Caki2 (cell line): ENCODE data around the gene MIB2. TPM values are rescaled to one million over a fixed set of nuclear protein-coding genes. Genes with fewer than 3 reads are reported as not detected.

Source experiments
- DNase-seq: peaks from one replicate; pipeline ENCODE4 v3.0.0-alpha.2; 2015; ENCODE audit warnings: low read depth
- in situ Hi-C: cut with HindIII; loops from 2 replicates; pipeline ENCODE4 v1.10.0; 2016; ENCODE audit warnings: low sequenced_read_pairs, low pct_unique_long_range_greater_than_20kb, mixed read lengths
- total RNA-seq: library from RNA; depleted of rRNA; stranded (reverse); fragments of >200 nt; shearing (Covaris generic); gene quantifications from 2 replicates; pipeline ENCODE4 v1.2.3, GENCODE V29; 2014; ENCODE audit warnings: low replicate concordance

The MIB2 gene
- total RNA-seq, 1 experiment from 2014 or later: 49.0 TPM

DNA sequence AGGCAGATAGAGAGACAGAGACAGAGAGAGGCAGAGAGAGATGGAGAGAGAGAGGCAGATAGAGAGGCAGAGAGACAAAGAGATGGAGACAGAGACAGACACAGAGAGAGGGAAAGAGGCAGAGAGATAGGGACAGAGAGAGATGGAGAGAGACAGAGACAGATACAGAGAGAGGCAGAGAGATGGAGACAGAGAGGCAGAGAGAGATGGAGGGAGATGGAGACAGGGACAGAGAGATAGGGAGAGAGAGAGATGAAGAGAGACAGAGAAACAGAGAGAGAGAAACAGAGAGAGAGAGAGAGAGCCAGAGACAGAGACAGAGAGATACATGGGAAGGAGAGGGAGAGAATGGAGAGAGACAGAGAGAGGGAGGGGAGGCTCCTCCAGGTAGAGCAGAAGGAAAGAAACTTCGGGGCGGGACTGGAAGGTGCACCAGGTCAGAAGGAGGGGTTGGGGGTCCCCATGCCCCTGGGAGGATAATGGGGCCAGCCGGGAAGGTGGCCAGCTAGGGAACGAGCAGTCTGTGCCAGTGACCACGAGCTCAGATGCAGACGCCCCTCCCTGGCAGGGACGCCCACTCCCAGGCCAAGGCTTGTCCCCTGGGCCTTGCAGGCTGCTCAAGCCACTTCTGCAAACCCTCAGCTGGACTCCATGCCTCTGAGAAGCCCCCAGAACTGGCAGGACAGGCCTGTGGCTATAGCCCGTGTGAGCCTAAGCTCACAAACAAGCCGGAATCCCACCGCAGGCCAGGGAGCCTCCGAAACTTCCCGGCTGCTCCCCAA is 18.6 kb upstream of the MIB2 start:
- in situ Hi-C loops: no loop called here
- DNase-seq: no peak

DNA sequence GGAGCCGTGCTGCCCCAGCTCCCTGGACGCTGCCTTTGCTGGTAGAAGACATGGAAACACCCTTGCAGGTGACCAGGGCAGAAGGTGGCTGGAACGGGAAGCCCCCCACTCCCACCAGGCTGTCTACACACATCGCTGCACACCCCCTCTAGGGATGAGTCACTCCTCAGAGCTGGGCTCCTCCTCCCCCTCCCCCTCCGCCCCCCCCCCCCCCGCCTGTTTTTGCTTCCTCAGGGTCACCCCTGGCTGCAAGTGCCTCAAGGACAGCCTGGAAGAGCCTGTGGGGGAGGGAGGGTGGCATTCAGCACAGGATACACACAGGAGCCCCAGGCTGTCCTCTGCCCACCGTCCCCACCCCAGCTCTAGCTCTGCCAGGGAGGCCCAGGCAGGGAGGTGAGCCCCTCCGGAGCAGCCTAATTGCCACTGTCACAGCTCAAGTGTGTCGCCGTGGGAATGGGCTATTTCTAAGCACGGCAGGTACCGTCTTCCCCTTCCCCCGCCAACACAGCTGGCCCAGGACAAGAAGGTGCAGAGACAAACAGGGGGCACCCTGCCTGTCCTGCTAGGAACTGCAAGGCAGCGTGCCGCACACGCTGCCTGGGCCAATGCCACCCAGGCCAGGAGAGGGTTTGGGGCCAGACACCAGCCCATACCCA is 17.9 kb upstream of the MIB2 start:
- peak; percentile 22 for DNase-seq
- in situ Hi-C loops: no loop called here

DNA sequence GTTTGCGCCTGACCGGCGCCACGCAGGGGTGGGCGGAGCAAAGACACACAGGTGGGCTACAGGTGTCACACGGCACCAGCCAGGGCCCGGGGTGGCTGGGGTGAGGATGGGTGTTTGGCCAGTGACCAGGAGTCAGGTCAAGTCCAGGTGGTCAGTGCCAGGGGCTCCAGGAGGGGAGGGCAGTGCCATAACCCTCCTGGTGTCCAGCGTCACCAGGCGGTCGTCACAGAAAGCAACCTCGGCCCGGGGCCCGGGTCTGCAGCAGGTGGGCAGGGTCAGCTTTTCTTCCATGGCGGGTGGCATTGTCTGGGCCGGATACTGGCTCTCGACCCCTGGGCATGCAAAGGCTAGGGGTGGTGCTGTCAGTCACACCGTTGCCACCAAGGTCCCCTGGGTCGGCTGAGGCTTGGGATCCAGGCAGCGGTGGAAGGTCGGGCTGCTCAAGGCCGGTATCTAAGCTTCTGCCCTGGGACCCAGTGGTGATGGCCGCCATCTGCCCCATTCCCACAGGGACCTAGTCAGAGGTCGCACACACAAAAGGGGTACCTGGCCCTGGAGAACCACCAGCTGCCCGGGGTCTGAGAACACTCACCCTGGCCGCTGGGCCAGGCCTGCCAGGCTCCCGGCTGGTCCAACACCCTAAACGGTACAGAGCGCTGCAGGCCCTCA is 17.1 kb upstream of the MIB2 start:
- in situ Hi-C loops: no loop called here
- no peak for DNase-seq

DNA sequence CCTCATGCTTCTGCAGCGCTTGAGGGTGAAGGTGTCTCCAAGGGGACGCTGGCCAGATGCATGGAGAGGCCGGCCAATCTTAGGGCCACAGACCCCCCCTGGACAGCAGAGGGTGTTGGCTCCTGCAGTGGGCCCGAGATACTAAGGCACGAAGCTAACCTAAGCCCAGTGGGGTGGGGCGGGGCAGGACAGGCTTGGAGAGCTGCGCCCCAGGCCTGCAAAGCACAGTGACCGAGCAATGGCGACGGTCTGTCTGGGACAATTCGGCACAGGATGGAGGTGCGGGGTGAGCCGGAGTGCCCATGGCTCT is 16.6 kb upstream of the MIB2 start:
- in situ Hi-C loops: no loop called here
- no peak for DNase-seq

DNA sequence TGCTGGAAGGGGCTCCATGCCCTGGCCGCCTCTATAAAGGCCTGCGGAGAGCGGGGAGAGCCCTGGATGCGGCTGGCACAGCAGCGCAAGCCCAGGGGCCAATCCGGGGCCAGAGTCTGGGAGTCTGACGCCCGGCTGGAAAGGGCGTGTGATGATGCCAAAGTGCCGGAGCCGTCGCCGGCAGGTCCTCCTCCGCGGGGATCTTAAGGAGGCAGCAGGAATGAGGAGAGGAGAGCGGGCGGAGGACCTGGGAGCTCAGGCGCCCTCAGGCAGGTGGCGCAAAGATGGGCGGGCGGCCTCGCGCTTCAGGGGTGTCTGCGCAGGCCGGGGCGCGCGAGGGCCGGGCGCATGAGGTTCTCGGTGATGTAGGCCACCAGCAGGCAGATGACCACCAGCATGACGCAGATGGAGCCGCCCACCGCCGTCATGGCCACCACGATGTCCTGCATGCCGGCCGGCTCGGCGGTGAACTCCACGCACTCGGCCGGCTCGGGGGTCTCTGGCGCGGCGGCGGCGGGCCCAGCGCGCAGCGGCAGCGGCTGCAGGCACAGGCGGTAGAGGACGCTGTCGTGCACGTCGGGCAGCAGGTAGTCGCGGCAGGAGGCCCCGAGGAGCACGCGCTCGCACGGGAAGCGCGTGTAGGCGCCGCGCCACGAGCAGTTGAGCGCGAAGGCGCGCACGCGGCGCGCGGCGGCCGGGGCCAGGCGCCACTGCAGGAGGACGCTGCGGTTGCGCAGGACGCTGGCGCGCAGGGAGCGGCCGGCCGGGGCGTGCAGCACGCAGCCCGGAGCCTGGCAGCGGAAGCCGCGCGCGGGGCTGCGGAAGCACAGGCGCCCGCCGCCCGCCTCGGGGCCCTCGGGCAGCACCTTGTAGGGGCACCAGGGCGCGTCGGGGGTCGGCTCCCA is 16.0 kb upstream of the MIB2 start:
- DNase-seq: peak; percentile 18
- in situ Hi-C loops: no loop called here

DNA sequence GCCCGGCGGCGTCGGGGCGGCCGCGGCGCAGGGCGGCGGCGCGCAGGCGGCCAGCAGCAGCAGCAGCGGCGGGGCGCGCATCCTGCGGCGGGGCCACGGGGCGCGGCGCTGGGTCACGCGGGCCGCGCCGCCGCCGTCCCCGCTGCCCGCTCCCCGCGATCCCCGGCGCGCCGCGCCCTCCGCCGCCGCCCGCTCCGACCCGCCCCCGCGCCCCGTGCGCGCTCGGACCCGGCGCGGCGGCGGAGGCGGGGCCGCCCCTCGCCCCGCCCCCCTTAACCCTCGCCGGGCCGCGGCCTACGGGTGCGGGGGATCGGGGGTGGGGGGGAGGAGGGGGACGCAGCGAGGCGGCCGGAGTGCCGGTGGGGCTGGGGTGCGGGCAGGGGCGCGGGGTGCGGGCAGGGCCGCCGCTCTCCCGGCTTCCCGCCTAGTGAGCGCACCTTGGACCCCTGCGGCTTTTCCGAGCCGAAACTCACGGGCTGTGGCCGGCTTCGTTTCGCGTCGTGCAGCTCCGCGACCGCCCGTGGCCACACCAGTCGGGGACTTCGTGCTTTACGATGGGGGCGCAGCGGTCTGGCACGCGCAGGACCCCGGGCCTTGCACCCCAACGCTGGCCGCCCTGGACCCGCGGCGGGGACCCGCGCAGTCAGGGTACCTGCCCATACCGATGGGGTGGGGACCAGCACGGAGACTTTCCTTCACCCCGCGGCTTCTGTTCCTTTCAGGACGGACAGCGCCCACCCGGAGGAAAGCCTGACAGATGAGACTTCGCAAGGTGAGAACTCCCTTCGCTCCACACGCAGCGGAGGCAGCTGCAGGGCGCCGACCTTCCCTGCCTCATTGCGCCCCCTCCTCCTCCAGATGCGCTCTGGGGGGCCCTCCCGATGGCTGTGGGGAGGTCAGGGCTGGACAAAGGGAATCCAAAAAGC is 15.1 kb upstream of the MIB2 start, which contains the start of gene FNDC10:
FNDC10 (minus strand) TSS at position 201 of the 926 bp plus-strand sequence; CDS start at position 81, 120 bp downstream.
- in situ Hi-C loops: no loop called here
- no peak for DNase-seq

DNA sequence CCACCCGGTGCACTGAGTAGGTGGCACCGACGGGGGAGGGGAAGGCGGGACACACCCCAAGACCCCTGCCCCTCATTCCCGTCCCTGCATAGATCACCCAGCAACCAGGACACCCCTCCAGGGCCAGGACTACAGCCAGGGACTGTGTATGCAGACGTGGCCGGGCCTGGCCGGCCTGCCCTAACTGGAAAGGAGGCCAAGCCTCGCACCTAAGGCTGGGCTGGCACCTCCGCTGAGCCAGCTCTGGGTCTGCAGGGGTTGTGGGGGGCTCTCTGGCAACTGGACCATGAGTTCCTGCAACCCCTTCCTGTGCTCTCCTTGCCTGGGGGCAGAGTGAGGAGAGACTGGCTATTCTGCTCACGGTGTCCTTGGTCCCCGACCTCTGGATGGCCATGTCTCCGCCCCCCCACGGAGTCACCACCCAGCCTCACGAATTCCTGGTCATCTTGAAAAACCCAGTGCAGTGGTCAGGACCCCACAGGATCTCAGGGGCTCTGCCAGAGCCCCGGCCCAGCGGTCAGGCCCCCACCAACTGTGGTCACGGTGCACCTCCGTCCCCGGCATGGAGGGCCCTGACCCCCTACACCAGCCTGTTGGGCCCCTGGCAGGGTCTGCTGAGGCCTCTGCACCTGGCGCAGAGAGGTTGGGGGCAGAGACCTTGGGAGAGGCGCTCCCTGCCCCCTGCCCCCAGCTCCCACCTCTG is 14.3 kb upstream of the MIB2 start:
- no peak for DNase-seq
- in situ Hi-C loops: no loop called here

DNA sequence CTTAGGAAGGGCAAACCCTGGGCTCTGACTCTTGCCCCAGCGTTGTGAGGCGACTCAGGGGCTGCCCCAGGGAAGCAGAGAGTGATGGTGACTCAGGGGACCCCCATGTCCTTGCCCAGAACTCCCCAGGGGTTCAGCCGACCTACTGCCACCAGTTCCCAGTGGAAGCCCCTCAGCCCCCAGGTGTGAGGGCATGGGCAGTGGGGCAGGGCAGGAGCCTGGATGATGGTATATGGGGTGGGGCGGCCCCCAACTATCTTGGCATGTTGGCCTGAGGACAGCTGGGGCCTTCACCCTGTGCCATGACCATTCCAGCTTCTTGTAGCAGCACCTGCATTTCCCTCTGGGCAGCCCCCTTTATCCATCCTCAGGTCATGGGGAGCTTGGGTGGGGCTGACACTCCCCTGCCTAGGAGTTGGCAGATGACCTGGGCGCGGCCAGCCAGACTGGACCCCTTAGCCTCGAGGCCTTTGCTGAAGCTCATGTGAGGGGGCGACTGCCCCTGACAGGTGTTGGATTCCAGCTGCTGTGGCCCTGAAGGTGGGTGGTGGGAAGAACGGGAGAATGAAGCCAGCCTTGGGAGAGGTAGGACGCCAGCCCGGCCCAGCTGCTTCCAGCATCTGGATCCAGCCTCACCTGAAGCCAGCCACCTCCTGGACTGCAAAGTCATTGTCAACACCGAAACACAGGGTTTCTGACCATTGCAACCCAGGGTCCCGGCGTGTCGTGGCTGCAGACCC is 13.6 kb upstream of the MIB2 start:
- in situ Hi-C loops: no loop called here
- no peak for DNase-seq

DNA sequence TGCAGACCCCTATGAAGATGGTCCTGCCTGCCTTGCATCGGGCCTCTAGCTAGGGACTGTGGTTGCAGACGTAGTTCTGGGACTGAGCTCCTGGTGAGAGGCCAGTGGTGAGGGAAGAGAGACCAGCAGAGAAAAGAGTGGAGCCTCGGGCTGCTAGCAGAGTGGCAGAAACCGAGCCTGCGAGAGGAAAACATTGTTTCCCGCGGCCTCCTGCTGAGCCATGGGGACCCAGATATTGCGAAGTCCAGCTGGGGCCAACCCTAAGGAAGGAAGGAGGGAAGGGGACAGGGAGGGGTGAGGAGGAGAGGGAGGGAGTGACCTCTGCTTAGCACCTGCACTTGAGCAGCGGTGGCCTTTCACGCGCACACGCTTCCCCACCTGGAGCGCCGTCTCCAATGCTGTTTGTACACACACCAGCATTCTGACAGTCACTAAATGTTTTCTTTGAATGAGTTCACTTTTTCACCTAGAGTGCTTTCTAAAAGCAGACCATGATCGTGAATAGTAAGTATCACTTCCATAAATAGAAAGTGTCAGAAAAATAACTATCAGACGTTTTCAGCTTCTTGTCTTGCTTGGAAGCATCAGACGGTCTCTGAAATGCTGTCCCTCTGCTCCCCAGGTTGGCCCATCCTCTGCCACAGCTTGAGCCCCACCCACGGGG is 12.9 kb upstream of the MIB2 start:
- no peak for DNase-seq
- in situ Hi-C loops: no loop called here

DNA sequence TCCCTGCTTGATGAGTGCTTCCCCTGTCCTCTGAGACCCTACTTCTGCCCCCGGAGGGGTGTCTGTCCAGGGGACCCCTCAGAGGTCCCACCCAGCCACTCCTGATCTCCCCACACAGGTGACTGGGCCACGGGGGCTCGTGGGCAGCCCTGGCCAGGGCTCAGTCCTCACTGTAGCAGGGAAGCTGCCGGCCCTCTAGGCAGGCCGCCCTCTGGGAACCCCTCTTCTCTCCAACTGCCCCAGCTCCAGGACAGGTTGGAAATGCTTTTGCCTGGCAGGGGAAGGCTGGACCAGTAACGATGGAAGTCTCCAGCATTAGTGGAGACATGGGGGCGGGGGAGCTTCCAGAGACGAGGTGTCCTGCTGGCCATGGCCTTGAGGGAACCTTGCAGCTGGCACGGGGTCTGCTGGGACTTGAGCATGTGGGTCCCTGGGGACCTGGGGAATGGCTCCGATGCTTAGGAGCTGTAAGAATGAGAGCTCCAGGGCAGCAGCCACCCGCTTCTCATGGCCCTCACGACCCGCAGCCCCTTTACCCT is 12.3 kb upstream of the MIB2 start:
- no peak for DNase-seq
- in situ Hi-C loops: no loop called here

DNA sequence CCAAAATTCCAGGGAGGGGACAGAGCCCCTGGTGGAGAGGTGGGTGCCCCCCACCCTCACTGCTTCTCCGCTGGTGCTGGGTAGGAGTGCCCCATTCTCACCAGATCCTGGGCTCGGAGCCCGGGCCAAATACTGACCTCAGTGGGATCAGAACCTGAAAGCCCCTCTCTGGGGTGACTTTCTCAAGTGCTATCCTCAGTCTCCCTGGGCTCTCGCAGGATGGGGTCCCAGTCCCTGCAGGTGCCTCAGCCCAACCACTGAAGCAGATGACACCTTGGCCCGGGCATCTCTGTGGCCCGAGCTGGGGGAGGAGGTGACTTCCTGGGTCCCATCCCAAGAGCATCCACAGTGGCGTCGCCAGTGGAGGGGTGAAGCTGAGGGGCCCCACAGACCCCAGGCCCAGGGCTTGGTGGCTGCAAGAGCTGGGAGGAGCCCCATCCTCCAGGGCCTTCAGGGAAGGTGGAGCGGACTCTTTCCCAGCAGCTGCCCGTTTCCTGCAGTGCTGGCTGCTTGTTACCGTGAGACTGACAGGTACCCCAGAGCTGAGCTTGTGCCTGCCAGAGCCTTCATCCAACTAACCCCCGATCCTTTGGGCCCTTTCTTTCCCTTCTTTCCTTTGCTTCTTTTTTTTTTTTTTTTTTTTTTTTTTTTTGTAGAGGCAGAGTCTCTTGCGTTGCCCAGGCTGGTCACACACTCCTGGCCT is 11.5 kb upstream of the MIB2 start:
- DNase-seq: no peak
- in situ Hi-C loops: no loop called here

DNA sequence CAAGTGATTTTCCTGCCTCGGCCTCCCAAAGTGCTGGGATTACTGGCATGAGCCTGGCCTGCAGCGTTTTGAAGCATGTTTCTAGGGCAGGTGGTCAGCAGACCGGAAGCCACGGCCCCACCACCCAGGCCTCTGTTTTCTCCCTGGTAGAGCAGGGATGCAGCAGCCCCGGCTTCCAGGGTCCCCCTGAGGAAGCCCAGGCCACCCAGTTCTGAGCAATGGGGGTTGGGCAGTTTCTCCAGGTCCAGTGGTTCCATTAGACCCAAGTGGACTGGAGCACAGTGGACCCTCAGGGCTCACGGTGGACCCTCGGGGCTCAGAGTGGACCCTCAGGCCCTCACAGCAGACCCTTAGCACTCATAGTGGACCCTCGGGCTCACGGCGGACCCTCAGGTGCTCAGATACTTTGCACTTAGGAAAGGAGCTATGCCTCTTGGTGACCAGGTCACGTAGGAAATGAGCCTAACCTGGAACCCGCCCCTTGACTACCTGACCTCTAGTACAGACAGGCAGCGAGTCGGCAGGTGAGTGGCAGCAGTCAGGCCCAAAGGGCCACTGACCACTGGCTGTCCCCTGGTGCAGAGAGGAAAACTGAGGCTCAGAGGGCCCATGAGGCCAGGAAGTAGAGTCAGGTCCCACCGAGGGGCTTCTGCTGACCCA is 10.8 kb upstream of the MIB2 start:
- DNase-seq: no peak
- in situ Hi-C loops: no loop called here

DNA sequence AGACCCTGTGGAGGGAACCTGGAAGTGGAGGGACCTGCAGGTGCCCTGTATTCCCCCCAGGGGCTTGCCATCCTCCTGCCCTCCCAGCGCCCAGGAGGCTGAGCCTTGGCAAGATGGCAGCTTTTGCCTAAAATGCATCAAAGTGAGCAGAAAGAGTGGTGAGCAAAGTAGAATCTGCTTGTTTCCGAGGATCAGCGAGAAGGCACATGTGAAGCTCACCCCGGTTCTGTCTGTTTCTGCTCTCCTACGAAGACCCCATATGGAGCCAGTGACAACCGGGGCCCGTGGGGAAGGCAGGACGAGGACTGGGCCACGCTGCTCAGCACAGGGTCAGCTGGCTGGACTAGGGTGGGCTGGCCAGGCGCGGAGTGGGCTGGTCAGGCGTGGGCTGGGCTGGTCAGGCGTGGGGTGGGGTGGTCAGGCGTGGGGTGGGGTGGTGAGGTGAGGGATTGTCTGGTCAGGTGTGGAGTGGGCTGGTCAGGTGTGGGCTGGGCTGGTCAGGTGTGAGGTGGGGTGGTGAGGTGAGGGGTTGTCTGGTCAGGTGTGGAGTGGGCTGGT is 10.2 kb upstream of the MIB2 start:
- no peak for DNase-seq
- in situ Hi-C loops: no loop called here

DNA sequence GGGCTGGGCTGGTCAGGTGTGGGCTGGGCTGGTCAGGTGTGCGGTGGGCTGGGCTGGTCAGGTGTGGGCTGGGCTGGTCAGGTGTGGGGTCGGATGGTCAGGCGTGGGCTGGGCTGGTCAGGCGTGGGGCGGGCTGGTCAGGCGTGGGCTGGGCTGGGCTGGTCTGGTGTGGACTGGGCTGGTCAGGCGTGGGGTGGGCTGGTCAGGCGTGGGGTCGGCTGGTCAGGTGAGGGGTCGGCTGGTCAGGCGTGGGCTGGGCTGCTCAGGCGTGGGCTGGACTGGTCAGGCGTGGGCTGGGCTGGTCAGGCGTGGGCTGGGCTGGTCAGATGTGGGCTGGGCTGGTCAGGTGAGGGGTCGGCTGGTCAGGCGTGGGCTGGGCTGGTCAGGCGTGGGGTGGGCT is 9.6 kb upstream of the MIB2 start:
- DNase-seq: no peak
- in situ Hi-C loops: no loop called here
